Gastroesophageal sphincter (tissue), 3 donors: Measurements from ENCODE around the gene UPF3A.

Source experiments
- EP300 ChIP-seq: sonication (generic); formaldehyde crosslinking; IDR thresholded peaks from one replicate; pipeline ENCODE4 v1.6.1; 2017; ENCODE audit warnings: antibody characterized with exemption, mild to moderate bottlenecking
- TF ChIP-seq, protein P1 (sequence below), 4 experiments: fragments of 200-600 bp in 2 of 4; fragments of 450-650 bp in 2 of 4; sonication (generic) in 1 of 4; IDR thresholded peaks; one replicate each; pipeline ENCODE4 v1.5.1; 2017 to 2019; ENCODE audit warnings: antibody characterized with exemption in 4 of 4, mild to moderate bottlenecking in 2 of 4, moderate library complexity in 2 of 4

DNA sequence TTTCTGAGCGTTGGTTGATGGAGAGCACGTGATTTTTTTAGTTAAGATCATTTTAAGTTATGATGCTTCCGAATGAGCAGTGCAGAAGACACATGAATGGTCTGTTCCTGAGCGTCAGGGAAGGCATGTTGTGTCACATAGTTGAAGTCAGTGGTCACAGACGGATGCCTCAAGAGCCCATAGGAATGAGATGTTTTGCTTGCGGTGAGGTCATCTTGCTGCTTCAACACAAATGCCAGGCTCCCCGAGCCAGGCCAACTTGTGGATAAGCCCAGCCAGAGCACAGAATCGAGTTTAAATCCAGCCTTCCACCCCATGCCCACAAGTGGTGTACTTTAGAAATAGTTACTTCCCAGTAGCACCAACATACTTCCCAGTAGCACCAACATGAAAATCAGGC, 5.4 kb downstream of the UPF3A start:
- TF ChIP-seq, protein P1, sequence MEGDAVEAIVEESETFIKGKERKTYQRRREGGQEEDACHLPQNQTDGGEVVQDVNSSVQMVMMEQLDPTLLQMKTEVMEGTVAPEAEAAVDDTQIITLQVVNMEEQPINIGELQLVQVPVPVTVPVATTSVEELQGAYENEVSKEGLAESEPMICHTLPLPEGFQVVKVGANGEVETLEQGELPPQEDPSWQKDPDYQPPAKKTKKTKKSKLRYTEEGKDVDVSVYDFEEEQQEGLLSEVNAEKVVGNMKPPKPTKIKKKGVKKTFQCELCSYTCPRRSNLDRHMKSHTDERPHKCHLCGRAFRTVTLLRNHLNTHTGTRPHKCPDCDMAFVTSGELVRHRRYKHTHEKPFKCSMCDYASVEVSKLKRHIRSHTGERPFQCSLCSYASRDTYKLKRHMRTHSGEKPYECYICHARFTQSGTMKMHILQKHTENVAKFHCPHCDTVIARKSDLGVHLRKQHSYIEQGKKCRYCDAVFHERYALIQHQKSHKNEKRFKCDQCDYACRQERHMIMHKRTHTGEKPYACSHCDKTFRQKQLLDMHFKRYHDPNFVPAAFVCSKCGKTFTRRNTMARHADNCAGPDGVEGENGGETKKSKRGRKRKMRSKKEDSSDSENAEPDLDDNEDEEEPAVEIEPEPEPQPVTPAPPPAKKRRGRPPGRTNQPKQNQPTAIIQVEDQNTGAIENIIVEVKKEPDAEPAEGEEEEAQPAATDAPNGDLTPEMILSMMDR (IDR thresholded peaks at IDR 0.05): no peak
- no peak for TF ChIP-seq EP300
